Loucy (cell line): ENCODE data around the gene RCC1.

Experiments used
- CTCF ChIP-seq: fragments of 200-600 bp; sonication (generic); conservative IDR thresholded peaks from 2 replicates; pipeline ENCODE4 v1.5.1; 2014; ENCODE audit warnings: mild to moderate bottlenecking, antibody characterized with exemption, low read length
- EZH2phosphoT487 ChIP-seq: fragments of 200-600 bp; IDR thresholded peaks from 2 replicates; pipeline ENCODE4 v1.6.1; 2018; ENCODE audit warnings: antibody characterized with exemption, mild to moderate bottlenecking, moderate library complexity, borderline replicate concordance

- TF ChIP-seq CTCF = no peak
- TF ChIP-seq EZH2phosphoT487 = no peak
These were observed 71.3 kb downstream of the RCC1 start for GRCh38 chr1:28577052-28577678.
